Measurements from ENCODE around the gene CDC42EP2.

DNA sequence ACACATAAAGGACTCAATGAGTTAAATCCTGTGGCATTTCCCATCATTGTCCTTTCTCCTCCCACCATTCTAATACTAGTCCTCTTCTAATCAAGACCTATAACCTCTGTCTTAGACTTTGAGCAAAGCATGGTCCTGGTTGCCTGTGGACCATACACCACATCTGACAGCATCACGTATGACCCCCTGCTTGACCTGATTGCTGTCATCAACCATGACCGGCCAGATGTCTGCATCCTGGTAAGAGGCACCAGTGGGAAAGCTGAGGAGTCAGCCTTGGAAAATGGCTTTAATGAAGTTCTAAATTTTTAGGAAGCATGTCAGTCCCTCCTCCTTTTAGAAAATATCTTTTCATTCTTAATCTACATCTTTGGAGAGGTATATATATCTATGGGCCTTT, 27.1 kb upstream of the CDC42EP2 start:
- TF ChIP-seq, protein P1, sequence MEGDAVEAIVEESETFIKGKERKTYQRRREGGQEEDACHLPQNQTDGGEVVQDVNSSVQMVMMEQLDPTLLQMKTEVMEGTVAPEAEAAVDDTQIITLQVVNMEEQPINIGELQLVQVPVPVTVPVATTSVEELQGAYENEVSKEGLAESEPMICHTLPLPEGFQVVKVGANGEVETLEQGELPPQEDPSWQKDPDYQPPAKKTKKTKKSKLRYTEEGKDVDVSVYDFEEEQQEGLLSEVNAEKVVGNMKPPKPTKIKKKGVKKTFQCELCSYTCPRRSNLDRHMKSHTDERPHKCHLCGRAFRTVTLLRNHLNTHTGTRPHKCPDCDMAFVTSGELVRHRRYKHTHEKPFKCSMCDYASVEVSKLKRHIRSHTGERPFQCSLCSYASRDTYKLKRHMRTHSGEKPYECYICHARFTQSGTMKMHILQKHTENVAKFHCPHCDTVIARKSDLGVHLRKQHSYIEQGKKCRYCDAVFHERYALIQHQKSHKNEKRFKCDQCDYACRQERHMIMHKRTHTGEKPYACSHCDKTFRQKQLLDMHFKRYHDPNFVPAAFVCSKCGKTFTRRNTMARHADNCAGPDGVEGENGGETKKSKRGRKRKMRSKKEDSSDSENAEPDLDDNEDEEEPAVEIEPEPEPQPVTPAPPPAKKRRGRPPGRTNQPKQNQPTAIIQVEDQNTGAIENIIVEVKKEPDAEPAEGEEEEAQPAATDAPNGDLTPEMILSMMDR (IDR thresholded peaks at IDR 0.05; ENCODE audit: insufficient read depth, low read length, poor library complexity, severe bottlenecking) = no peak
- no peak for TF ChIP-seq EZH2phosphoT487 (conservative IDR thresholded peaks at IDR 0.05; ENCODE audit: low read length)
